Right renal cortex interstitium (tissue), 3 donors: Measurements from ENCODE around the gene BCAP31. TPM values are rescaled to one million over a fixed set of nuclear protein-coding genes. Genes with fewer than 3 reads are reported as not detected.
"Not testable (repeated sequence)": the region's sequence is repeated elsewhere in the genome, so short reads cannot be mapped to it uniquely, and the experiment has no call there.

ENCODE experiments used
- DNase-seq, 3 donors: peaks; one replicate each; pipeline ENCODE4 v3.0.0-alpha.2; 2013; ENCODE audit warnings: low read depth in 3 of 3, low spot score in 2 of 3
- polyA plus RNA-seq, 3 donors: library from polyadenylated mRNA; unstranded; fragments of 120-200 nt; gene quantifications; one replicate each; pipeline ENCODE4 v1.2.1, GENCODE V29; 2013; ENCODE audit not compliant: insufficient read length in 3 of 3

BCAP31 gene
- polyA plus RNA-seq, 3 donors: 191 to 206 (median 202) TPM

DNA sequence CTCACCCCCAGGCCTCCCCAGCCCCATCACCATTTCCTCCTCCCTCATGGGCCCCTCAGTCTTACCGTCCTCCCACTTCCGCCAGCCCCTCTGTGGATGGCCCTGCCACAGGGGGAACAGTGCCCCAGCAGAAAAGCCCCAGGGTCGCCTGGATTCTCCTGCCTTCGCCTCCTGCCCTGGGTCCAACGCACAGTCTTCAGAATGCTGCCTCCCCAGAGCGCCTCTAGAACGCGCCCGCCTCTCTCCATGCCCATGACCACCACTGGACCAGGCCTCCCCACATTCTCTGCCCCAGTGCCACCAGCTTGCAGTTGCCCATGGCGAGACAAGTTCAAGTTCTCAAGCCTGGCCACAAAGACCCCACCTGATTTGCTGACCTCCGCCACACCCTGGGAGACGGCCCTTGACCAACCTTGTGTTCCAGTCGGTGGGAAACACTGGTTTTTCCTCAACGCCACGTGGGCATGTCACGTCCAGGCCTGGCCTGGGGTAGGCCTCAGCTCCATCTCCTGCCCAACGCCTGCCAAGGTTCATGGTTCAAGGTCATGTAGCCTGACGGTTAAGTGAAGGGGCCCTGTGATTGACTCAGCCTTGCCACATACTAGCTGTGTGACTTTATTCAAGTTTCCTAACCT lies 39.2 kb upstream of the BCAP31 start:
- no peak for DNase-seq

GRCh38 chrX:153762626-153763173 lies 38.5 kb upstream of the BCAP31 start:
- DNase-seq: no peak

DNA sequence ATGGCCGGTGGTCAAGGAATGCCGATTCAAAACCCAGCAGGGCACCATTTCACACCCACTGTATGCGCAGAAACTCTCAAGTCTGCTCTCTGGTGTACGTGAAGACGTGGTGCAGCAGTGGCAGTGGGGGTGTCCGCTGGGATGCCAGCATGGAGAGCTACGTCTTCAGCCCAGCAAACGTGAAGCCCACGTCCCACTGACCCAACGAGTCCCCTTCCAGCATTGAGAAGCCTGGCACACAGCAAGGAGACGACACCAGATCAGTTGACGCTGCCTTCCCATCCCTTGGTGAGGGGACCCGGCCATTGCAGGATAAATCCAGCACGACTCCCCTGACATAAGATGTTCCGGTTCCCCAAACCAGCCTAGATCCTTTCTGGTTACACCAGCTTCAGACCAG lies 37.7 kb upstream of the BCAP31 start:
- no peak for DNase-seq

DNA sequence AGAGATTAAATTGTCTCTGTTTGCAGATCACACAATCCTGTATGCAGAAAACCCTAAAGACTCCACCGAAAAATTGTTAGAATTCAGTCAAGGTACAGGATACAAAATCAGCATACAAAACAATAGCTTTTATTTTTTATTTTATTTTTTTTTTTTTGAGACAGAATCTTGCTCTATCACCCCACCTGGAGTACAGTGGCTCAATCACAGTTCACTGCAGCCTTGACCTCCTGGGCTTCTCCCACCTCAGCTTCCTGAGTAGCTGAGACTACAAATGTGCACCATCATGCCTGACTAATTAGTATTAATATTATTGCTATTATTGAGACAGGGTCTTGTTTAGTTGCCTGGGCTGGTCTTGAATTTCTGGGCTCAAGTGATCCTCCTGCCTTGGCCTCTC lies 30.9 kb upstream of the BCAP31 start:
- no peak for DNase-seq

DNA sequence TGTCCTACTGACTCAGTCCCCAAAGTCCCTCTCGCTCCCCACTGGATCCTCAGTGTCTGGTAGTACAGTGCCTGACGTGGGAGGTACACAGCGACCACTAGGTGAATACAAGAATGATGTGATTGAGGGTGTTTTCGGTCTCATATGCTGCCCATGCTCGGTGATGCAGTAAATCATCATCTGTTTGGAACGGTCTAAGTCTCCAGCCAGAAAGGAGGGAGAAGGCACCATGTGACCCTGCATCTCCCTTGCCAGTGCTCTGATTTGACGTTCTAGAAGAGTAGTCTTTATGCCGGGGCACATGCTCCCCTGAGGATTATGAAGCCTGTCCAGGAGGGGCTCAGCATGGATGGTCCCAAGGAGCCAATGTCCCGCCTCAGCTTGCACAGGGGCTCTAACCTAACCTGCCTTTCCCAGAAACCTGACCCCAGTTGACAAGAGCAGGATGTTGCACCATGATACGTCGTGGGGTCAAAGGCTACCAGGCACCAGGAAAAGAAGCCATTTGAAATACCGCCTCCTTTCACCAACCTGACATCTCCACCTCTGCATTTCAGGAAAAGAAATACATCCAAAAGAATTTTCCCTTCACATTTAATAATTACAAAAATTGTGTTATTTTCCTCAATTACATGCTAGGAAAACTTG lies 26.1 kb upstream of the BCAP31 start:
- no peak for DNase-seq

GRCh38 chrX:153749017-153749416 lies 24.8 kb upstream of the BCAP31 start:
- DNase-seq: not testable (repeated sequence)

GRCh38 chrX:153746991-153747390 lies 22.8 kb upstream of the BCAP31 start:
- not testable (repeated sequence) for DNase-seq

DNA sequence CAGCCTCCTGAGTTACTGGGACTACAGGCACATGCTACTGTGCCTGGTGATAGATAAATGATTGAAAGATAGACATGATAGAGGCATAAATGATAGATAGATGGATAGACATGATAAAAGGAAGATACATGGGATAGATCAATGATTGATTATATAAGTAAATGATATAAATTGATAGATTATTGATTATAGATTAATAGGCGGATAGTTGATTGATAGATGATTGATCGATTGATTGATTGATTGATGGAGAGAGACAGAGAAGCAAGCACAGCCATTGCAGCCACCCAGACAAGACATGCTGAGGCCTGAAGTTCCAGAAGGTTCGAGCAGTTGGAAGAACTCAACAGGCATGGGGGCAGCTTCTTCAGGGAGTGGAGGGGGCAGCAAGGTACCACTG lies 22.2 kb upstream of the BCAP31 start:
- DNase-seq: no peak

DNA sequence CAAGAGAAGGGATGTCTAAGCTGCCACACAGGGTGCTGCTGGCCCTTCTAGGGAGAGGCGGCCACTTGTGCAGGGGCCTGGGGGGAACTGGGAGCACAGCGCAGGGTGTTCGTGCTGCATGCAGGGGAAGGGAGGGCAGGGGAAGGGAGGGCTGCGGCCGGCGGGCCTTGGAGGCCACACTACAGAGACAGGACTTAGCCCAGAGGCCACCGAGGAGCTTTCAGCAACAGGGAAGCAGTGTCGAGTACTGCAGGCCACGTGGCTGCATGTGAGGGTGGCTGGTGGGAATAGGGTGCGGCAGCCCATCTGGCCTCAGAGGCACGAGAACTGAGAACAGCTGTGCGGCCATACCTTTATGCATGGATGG lies 20.9 kb upstream of the BCAP31 start:
- not testable (repeated sequence) for DNase-seq

DNA sequence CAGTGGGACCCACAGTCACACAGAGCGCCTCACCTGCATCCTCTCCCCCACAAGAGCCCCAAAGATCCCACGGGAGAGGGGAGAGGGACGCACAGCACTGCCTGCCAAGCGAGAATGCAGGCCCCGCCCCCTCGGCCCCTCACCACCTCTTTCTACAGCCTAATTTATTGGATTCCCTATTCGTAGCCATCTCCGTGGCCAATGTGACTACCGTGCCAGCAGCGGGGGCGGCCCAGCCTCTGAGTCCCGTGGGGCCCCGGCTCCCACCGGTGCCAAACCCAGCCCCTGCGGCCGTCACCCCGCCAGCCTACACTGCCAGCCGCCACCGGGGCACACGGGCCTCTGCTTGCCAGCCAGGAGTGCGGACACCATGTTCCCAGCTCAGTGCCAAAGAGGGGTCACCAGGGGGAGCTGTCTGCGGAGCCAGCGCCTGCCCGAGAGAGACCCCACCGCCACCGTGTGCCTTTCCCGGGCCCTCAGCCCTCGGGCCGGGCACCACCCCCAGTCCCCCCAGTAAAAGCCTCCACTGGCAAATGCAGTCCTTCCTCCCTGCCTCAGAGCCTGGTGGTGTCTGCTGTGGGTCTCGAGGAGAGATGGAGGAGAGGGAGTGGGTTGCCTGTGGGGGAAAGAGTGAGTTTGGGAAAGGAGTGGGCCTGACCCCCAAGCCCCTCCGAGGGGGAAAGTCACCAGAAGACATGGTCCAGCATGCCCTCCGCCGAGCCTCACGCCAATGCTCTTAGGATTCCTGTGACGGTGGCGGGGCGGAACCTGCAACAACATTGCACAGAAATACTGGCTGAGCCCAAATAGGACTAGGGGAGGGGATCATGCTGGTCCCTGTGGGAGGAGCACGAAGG lies 20.3 kb upstream of the BCAP31 start:
- no peak for DNase-seq

DNA sequence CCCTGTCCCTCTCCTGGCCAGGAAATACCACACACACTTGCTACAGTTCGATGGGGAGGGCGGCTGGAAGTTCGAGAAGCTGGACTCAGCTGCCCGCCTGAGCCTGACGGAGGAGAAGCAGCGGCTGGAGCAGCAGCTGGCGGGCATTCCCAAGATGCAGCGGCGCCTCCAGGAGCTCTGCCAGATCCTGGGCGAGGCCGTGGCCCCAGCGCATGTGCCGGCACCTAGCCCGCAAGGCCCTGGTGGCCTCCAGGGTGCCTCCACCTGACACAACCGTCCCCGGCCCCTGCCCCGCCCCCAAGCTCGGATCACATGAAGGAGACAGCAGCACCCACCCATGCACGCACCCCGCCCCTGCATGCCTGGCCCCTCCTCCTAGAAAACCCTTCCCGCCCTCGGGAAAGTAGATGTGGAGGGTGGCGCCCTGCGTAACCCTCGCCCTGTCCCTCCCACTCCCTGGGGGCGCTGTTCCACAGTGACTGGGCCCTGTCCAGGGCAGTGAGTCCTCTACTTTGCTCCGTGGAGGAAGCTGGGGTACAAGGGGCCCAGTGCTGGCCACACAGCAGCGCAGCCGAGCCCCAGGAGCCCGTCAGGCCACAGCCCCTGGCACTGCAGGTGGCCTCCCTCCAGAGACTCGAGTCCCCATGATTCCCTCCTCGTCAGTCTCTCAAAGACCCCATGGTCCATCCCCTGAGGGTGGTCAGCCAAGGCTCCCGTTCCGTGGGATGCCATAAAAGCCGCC lies 19.5 kb upstream of the BCAP31 start:
- DNase-seq: not testable (repeated sequence)

DNA sequence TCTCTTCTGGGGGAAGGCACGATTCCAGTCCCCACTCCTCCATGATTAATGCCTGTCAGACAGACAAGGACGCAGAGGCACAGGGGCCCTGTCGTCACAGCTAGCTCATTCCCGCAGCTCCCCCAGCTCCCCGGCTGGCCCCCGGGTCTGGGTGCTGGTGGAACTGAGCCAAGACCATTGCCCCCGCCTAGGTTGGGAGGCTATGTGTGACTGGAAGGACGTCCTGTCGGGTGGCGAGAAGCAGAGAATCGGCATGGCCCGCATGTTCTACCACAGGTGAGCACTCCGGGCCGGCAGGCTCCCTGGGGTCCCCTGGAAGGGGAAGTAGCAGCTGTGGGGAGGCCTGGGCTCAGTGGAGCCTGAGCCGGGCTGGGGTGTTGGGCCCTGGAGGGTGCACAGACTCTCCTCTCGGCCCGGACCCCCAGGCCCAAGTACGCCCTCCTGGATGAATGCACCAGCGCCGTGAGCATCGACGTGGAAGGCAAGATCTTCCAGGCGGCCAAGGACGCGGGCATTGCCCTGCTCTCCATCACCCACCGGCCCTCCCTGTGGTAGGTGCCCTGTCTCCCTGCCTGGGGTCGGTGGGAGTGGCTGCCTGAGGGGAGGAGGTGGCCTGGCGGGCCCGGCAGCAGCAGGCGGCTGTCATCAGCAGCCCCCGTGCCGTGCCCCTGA lies 18.7 kb upstream of the BCAP31 start:
- not testable (repeated sequence) for DNase-seq

DNA sequence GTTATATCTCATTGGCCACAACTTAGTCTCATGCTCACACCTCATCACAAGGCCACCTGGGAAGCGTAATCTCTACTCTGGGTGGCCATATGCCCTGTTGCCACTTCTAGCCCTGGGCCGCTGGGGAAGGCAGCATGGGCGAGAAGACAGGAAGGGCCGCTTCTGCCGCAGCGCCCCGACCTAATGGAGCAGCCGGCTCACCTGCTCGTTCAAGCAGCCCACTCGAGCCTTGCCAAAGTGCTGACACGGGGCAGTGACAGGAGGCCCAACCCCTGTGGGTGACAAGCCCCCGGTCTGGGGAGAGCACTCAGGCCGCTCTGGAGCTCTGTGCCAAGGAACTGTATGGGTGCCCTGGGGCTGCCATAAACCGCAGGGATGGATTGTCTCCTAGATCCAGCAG lies 17.9 kb upstream of the BCAP31 start:
- not testable (repeated sequence) for DNase-seq

DNA sequence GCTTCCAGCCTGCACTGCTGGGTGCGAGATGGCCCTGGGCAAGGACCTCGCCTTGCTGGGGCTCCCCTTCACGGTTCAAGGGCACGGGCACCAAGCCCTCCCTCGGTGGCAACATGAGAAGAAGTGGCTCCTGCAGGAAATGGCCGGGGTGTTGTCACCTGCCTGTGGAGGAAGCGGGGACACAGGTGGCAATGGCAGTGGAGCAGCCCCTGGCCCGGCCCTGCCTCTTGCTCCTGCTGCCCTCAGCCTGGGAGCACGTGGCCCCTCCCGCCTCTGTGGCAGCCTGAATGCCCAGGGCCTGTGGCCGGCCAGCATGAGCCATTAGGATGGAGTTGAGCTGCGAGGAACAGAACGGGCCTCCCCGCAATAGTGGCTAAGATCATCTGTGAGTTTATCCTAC lies 17.3 kb upstream of the BCAP31 start:
- DNase-seq: no peak

GRCh38 chrX:153740631-153741222 lies 16.5 kb upstream of the BCAP31 start:
- no peak for DNase-seq

- no peak for DNase-seq
These were observed 15.7 kb upstream of the BCAP31 start for GRCh38 chrX:153739754-153740486.

DNA sequence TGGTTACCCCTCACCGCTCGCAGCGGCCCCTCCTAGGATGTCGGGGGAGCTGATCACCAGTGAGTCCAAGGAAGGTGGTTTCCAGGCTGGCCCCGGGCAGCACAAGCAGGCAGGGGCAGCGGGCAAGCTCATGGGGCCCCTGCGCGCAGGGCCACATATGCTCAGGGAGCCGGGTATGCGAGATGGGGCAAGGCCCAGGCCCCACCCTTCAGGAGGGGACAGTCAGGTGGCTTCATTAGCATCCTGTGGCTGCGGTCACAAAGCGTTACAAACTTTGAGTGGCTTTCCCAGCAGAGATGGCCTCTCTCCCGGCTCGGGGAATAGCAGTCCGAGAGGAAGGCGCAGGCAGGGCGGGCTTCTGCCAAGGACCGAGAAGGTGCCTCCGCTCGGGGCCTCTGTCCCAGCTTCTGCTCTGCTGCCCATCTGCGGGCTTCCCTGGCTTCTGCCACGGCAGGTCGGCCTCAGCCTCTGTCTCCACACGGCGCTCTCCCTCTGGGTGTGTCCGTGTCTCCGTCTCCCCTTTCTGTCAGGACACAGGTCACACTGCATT lies 13.9 kb upstream of the BCAP31 start:
- DNase-seq: no peak

DNA sequence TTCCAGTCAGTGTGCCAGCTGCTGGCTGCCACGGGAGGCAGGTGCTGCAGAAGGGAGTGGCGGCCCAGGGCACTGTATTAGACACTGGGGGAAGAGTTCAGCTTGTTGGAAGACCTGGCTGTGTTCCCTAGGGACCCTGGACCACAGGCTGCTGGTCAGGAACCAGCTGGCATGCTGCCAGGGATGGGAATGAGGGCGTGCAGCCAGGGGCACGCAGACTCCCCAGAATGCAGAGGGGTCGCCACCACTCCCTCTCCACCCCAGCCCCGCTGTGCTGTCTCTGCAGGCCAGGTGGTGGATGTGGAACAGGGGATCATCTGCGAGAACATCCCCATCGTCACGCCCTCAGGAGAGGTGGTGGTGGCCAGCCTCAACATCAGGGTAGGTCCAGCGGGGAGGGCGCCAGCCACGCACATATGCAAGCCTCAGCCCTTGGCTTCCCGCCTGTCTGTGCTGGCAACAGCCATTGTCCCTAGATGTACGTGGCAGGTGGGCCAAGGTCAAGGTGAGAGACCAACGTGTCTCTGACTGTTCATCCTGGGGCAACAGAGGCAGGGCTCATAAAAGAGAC lies 12.8 kb upstream of the BCAP31 start:
- DNase-seq: no peak
